Pancreas (tissue), 10 donors: ENCODE data around the gene GALK1. TPM values are rescaled to one million over a fixed set of nuclear protein-coding genes. Genes with fewer than 3 reads are reported as not detected.

Experiments
- ATAC-seq, 4 donors: fragments of 200-7000 bp; cut with Tn5 transposase; one replicate each; pipeline versions ENCODE4 v1.8.0 to v1.9.1; 2020; ENCODE audit warnings: mild to moderate bottlenecking in 4 of 4, moderate library complexity in 4 of 4
- DNase-seq, 6 donors: peaks; one replicate each; pipeline ENCODE4 v3.0.0-alpha.2; 2020
- FAIRE-seq: peaks from 2 replicates; lab custom pipeline; 2012; peaks lifted over from hg19 to GRCh38; lab: Jason Lieb, UNC
- H3K27ac ChIP-seq, 4 donors: fragments of 200-600 bp; sonication (generic); 1 replicate in 3 of 4; 2 replicates in 1 of 4; pipeline versions ENCODE4 v1.5.0 to v1.8.0; 2020
- H3K27me3 ChIP-seq, 4 donors: fragments of 200-600 bp; one replicate each; pipeline ENCODE4 v1.8.0; 2021
- H3K36me3 ChIP-seq, 3 donors: fragments of 200-600 bp; sonication (generic) in 1 of 3; one replicate each; pipeline versions ENCODE4 v1.5.0 to v1.8.0; 2020 to 2021
- H3K4me1 ChIP-seq, 3 donors: fragments of 200-600 bp; one replicate each; pipeline ENCODE4 v1.8.0; 2021
- H3K4me3 ChIP-seq, 4 donors: fragments of 200-600 bp; sonication (generic) in 2 of 4; one replicate each; pipeline versions ENCODE4 v1.5.0 to v1.8.0; 2020 to 2021
- H3K9me3 ChIP-seq, 4 donors: fragments of 200-600 bp; one replicate each; pipeline ENCODE4 v1.8.0; 2021
- CTCF ChIP-seq, 4 donors: fragments of 200-600 bp; sonication (generic) in 3 of 4; IDR thresholded peaks; one replicate each; pipeline versions ENCODE4 v1.5.0 to v1.8.0; 2021; ENCODE audit warnings: antibody characterized with exemption in 4 of 4
- WGBS, 2 donors: extraction: QIAGEN DNeasy Blood & Tissue Kit; methylation state at CpG; one replicate each; pipeline ENCODE4 v1.1.7; 2013; 5-methylcytosine and 5-hydroxymethylcytosine counted together
- intact Hi-C, 3 donors: fragments of 100-400 bp; cut with DNase I; formaldehyde crosslinking; loops; one replicate each; pipeline versions ENCODE4 v1.11.1 to v1.14.2; 2022
- polyA plus RNA-seq, 2 donors: library from polyadenylated mRNA; stranded (reverse); fragments of 200-250 nt; gene quantifications; one replicate each; pipeline ENCODE4 v1.2.3, GENCODE V29; 2013
- total RNA-seq, 6 donors: library from RNA; stranded (reverse); fragmentation: NEBNext Ultra II Directional in 4 of 6; extraction: Animal tissue kit (Norgen Biotek cat#: 25700) in 4 of 6; gene quantifications; one replicate each; pipeline versions ENCODE4 v1.2.1 to v1.2.4, GENCODE V29; 2021 to 2023
- donor health status: healthy with polysubstance abuse.
- donor health status: DM: no; HTN: no; CAD: no; lungs with moderate emphysema.
- donor health status: DM: no; HTN: no; CAD: no.
- donor health status: control.
- donor health status: control.
- donor health status: Bipolar disorder and iron deficiency.
- donor health status: DM: yes; HTN: yes; CAD: no.
- donor health status: DM: no; HTN: no; CAD: no.
- donor health status: DM: no; HTN: no; CAD: no.
- donor health status: DM: yes; HTN: yes; CAD: no.

The GALK1 gene
- total and polyA plus RNA-seq, 8 donors: 18.0 to 29.8 (median 21.0) TPM

DNA sequence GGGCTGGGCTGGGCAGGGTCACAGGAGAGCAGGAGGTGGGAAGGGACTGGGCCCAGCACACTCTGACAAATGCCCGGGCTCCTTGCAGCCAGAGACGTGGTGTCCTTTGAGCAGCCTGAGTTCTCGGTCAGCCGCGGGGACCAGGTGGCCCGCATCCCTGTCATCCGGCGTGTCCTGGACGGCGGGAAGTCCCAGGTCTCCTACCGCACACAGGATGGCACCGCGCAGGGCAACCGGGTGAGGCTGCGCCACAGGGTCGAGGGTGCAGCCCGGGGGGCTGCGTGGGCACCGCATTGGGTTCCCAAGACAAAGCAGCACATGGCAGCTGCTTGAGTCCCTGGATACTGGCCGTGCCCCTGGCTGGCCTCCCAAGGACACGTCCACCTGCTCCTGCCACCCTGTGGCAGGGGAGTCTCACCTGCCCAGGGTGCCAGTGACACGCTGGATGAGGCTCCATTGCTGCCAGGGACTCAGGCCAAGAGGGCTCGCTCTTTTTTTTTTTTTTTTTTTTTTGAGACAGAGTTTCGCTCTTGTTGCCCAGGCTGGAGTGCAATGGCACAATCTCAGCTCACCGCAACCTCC lies 21.3 kb downstream of the GALK1 start:
- no peaks in the 10 kb centered on the region for H3K27me3 ChIP-seq
- H3K4me1 ChIP-seq: no peaks in the 10 kb centered on the region
- no peak for FAIRE-seq
- H3K36me3 ChIP-seq: no peaks in the 10 kb centered on the region
- no peak for TF ChIP-seq CTCF (IDR thresholded peaks at IDR 0.05)
- no peak overlapping the region for H3K27ac ChIP-seq
- WGBS, 2 donors: 77 to 80% methylated on average over 24 to 25 of the region's 25 CpGs
- H3K4me3 ChIP-seq: no peak overlapping the region
- ATAC-seq: peak in 2 of 4 donors; percentile 57 to 73
- DNase-seq: peak in 2 of 6 donors; percentile 47 to 70
- H3K9me3 ChIP-seq: no peaks in the 10 kb centered on the region
- intact Hi-C loops: loop anchor here in 1 of 3 donors (10.0 kb wide), 1 partner anchor 69 kb away; no protein-coding TSS in a partner anchor

- H3K9me3 ChIP-seq: no peaks in the 10 kb centered on the region
- intact Hi-C loops: loop anchor here in 1 of 3 donors (10.0 kb wide), 1 partner anchor 68 kb away; no protein-coding TSS in a partner anchor
- H3K27me3 ChIP-seq: no peaks in the 10 kb centered on the region
- no peak for TF ChIP-seq CTCF (IDR thresholded peaks at IDR 0.05)
- FAIRE-seq (no peak), ATAC-seq (no peak), DNase-seq (peak in 1 of 6 donors; percentile 59)
- H3K36me3 ChIP-seq: no peaks in the 10 kb centered on the region
- no peak overlapping the region for H3K4me3 ChIP-seq
- H3K4me1 ChIP-seq: no peaks in the 10 kb centered on the region
- 87 to 93% methylated on average over 22 to 25 of the region's 25 CpGs for WGBS, 2 donors
- no peak overlapping the region for H3K27ac ChIP-seq
Measured at GRCh38 chr17:75742337-75742736, 22.7 kb downstream of the GALK1 start.

- FAIRE-seq: no peak
- peak in 1 of 6 donors; percentile 65 for DNase-seq
- H3K27ac ChIP-seq: no peak overlapping the region
- no peak for TF ChIP-seq CTCF (IDR thresholded peaks at IDR 0.05)
- H3K27me3 ChIP-seq: no peaks in the 10 kb centered on the region
- 85 to 87% methylated on average over 17 of the region's 17 CpGs for WGBS, 2 donors
- no peaks in the 10 kb centered on the region for H3K9me3 ChIP-seq
- intact Hi-C loops: loop anchor here in 1 of 3 donors (10.0 kb wide), 1 partner anchor 66 kb away; no protein-coding TSS in a partner anchor
- H3K4me3 ChIP-seq: no peak overlapping the region
- ATAC-seq: no peak
- no peaks in the 10 kb centered on the region for H3K4me1 ChIP-seq
- H3K36me3 ChIP-seq: no peaks in the 10 kb centered on the region
Measured at GRCh38 chr17:75740631-75741077, 24.3 kb downstream of the GALK1 start.

GRCh38 chr17:75740215-75740614 lies 24.8 kb downstream of the GALK1 start:
- no peak for FAIRE-seq
- TF ChIP-seq CTCF (IDR thresholded peaks at IDR 0.05): no peak
- Histone ChIP-seq H3K4me3 (no peak overlapping the region), H3K36me3 (no peaks in the 10 kb centered on the region), H3K27me3 (no peaks in the 10 kb centered on the region), H3K4me1 (no peaks in the 10 kb centered on the region), H3K9me3 (no peaks in the 10 kb centered on the region), H3K27ac (no peak overlapping the region)
- intact Hi-C loops: loop anchor here in 1 of 3 donors (10.0 kb wide), 1 partner anchor 65 kb away; no protein-coding TSS in a partner anchor
- ATAC-seq: no peak
- peak in 1 of 6 donors; percentile 57 for DNase-seq
- 88 to 90% methylated on average over 17 of the region's 17 CpGs for WGBS, 2 donors

DNA sequence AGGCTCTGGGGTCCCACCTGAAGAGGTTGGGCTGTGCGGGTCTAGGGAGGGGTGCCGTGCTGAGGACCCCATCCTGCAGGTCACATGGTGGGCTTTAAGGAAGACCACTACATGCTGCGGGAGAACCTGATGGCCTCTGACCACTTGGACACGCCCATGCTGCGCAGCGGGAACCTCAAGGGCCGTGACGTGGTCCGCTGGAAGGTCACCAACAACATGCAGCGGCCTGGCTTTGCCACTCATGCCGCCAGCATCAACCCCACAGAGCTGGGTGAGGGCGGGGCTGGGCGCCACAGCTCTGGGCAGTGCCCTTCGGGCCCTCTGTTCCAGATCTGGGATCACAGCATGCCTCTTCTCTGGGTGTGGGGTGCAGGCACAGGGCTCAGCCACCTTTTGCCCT lies 25.2 kb downstream of the GALK1 start:
- intact Hi-C loops: loop anchor here in 1 of 3 donors (10.0 kb wide), 1 partner anchor 65 kb away; no protein-coding TSS in a partner anchor
- WGBS, 2 donors: 88 to 93% methylated on average over 14 of the region's 14 CpGs
- no peaks in the 10 kb centered on the region for H3K9me3 ChIP-seq
- DNase-seq: no peak
- TF ChIP-seq CTCF (IDR thresholded peaks at IDR 0.05): no peak
- ATAC-seq: no peak
- no peak overlapping the region for H3K4me3 ChIP-seq
- H3K36me3 ChIP-seq: no peaks in the 10 kb centered on the region
- no peak overlapping the region for H3K27ac ChIP-seq
- H3K27me3 ChIP-seq: no peaks in the 10 kb centered on the region
- H3K4me1 ChIP-seq: no peaks in the 10 kb centered on the region
- no peak for FAIRE-seq
